HL-60 (cell line): Measurements from ENCODE around the gene MUC22.

Source experiments
- DNase-seq, 2 experiments: peaks; one replicate each; pipeline ENCODE4 v3.0.0-alpha.2; 2010 to 2020; ENCODE audit warnings: low read depth in 1 of 2, low spot score in 1 of 2
- H3K27ac ChIP-seq: fragments of 250-450 bp; sonication (Bioruptor Pico); replicated peaks from 2 replicates; pipeline ENCODE4 v1.5.1; 2020; ENCODE audit warnings: mild to moderate bottlenecking, moderate library complexity
- H3K27me3 ChIP-seq: fragments of 250-450 bp; sonication (Bioruptor Pico); 2 replicates; pipeline ENCODE4 v1.5.1; 2021; ENCODE audit warnings: mild to moderate bottlenecking, moderate library complexity; ENCODE audit not compliant: insufficient read depth, poor library complexity, severe bottlenecking
- H3K4me3 ChIP-seq: replicated peaks from 2 replicates; pipeline ENCODE4 v1.5.1; 2011; ENCODE audit warnings: mild to moderate bottlenecking, control low read depth, low read length; ENCODE audit not compliant: insufficient read depth
- CTCF ChIP-seq: IDR thresholded peaks from one replicate; pipeline ENCODE4 v1.5.1; 2011; ENCODE audit warnings: low read length, control low read depth, inconsistent platforms; ENCODE audit not compliant: insufficient read depth
- GABPA ChIP-seq: IDR thresholded peaks from 2 replicates; pipeline ENCODE4 v1.6.1; 2012; ENCODE audit warnings: low read depth
- POLR2AphosphoS5 ChIP-seq: IDR thresholded peaks from 2 replicates; pipeline ENCODE4 v1.6.1; 2012; ENCODE audit warnings: low read depth
- REST ChIP-seq: IDR thresholded peaks from 2 replicates; pipeline ENCODE4 v1.6.1; 2012; ENCODE audit warnings: low read depth; ENCODE audit not compliant: insufficient replicate concordance
- SPI1 ChIP-seq: IDR thresholded peaks from 2 replicates; pipeline ENCODE4 v1.6.1; 2012; ENCODE audit warnings: low read depth, mild to moderate bottlenecking, borderline replicate concordance

The MUC22 gene

GRCh38 chr6:31076611-31077010 is 66.3 kb downstream of the MUC22 start:
- H3K27ac ChIP-seq: no peak overlapping the region

GRCh38 chr6:31079656-31080261 is 69.5 kb downstream of the MUC22 start:
- DNase-seq: peak; percentile 12 to 52
- Histone ChIP-seq H3K27ac (no peak overlapping the region), H3K27me3 (no peaks in the 10 kb centered on the region), H3K4me3 (peak overlapping the region; percentile 18; the same call in 1 of the 2 replicates)
- TF ChIP-seq CTCF: peak; percentile 78
- TF ChIP-seq SPI1: no peak

More at GRCh38 chr6:31076611-31077010, 66.3 kb downstream of the MUC22 start:
- no peak for DNase-seq
- no peak for TF ChIP-seq SPI1
- TF ChIP-seq GABPA: no peak
- no peak for TF ChIP-seq POLR2AphosphoS5
- TF ChIP-seq CTCF: no peak
- no peak for TF ChIP-seq REST
- H3K4me3 ChIP-seq: no peak overlapping the region
- H3K27me3 ChIP-seq: no peaks in the 10 kb centered on the region

- H3K27me3 ChIP-seq: no peaks in the 10 kb centered on the region
- H3K27ac ChIP-seq: no peak overlapping the region
- TF ChIP-seq CTCF: no peak
- TF ChIP-seq REST: no peak
- no peak for TF ChIP-seq POLR2AphosphoS5
- TF ChIP-seq SPI1: no peak
- TF ChIP-seq GABPA: no peak
- H3K4me3 ChIP-seq: no peak overlapping the region
- no peak for DNase-seq
Measured at GRCh38 chr6:31081872-31082271, 71.6 kb downstream of the MUC22 start.
